C4-2B (cell line): ENCODE results near the gene CRYGB.

ENCODE experiments used
- CTCF ChIP-seq: fragments of 450-650 bp; conservative IDR thresholded peaks from 2 replicates; pipeline ENCODE4 v1.5.1; 2017; ENCODE audit warnings: mild to moderate bottlenecking
- ZFX ChIP-seq: fragments of 450-650 bp; IDR thresholded peaks from 2 replicates; pipeline ENCODE4 v1.6.1; 2017

- TF ChIP-seq CTCF (no peak), ZFX (no peak)
These were observed 49.9 kb downstream of the CRYGB start for GRCh38 chr2:208096080-208096479.
